IMR-90 (cell line): Measurements from ENCODE around the gene SRPX2. TPM values are rescaled to one million over a fixed set of nuclear protein-coding genes. Genes with fewer than 3 reads are reported as not detected.

Experiments
- ATAC-seq: fragments of 200-7000 bp; cut with Tn5 transposase; 2 replicates; pipeline ENCODE4 v1.9.1; 2020; ENCODE audit warnings: low read depth, mild to moderate bottlenecking, moderate library complexity
- BruUV-seq: library from RNA; stranded (reverse); fragments of 400-500 nt; replicated peaks from 2 replicates; lab custom pipeline; 2021; lab: Mats Ljungman, UMichigan
- CTCF ChIA-PET: fragments of 300-600 bp; formaldehyde crosslinking; extraction: SDS; loops from one replicate; lab custom pipeline; 2021; ENCODE audit warnings: antibody characterized with exemption; lab: Yijun Ruan, JAX
- POLR2A ChIA-PET: fragments of 300-600 bp; sonication (Branson Sonifier 250); formaldehyde crosslinking; loops from one replicate; lab custom pipeline; 2022; ENCODE audit warnings: antibody characterized with exemption; ENCODE audit not compliant: unreplicated experiment; lab: Charles Lee
- DNase-seq: peaks from one replicate; pipeline ENCODE4 v3.0.0; 2013
- H2AFZ ChIP-seq: replicated peaks from 2 replicates; pipeline ENCODE3; 2013; ENCODE audit warnings: low read length, mild to moderate bottlenecking; ENCODE audit not compliant: poor library complexity
- H2AK5ac ChIP-seq: 2 replicates; pipeline ENCODE4 v1.6.1; 2013; ENCODE audit warnings: low read depth, low read length, inconsistent platforms
- H2AK9ac ChIP-seq: replicated peaks from 2 replicates; pipeline ENCODE3; 2013; ENCODE audit warnings: mild to moderate bottlenecking, low read depth, low read length, moderate library complexity; ENCODE audit not compliant: poor library complexity
- H2BK120ac ChIP-seq: 2 replicates; pipeline ENCODE4 v1.6.1; 2013; ENCODE audit warnings: low read depth, low read length, inconsistent platforms
- H2BK15ac ChIP-seq: 3 replicates; pipeline ENCODE4 v1.6.1; 2013; ENCODE audit warnings: low read depth, low read length, inconsistent platforms
- H2BK20ac ChIP-seq: 2 replicates; pipeline ENCODE4 v1.6.1; 2013; ENCODE audit warnings: low read depth, mild to moderate bottlenecking, inconsistent platforms, low read length, moderate library complexity
- H2BK5ac ChIP-seq: 2 replicates; pipeline ENCODE4 v1.6.1; 2013; ENCODE audit warnings: mild to moderate bottlenecking, low read depth, low read length, inconsistent platforms; ENCODE audit not compliant: poor library complexity, severe bottlenecking
- H3K14ac ChIP-seq: replicated peaks from 2 replicates; pipeline ENCODE4 v1.6.1; 2013; ENCODE audit warnings: low read depth, low read length, inconsistent platforms
- H3K18ac ChIP-seq: 2 replicates; pipeline ENCODE4 v1.6.1; 2013; ENCODE audit warnings: low read depth, low read length, control low read depth
- H3K23ac ChIP-seq: 2 replicates; pipeline ENCODE4 v1.6.1; 2013; ENCODE audit warnings: low read depth, low read length, inconsistent platforms
- H3K27ac ChIP-seq: 2 replicates; pipeline ENCODE4 v1.5.1; 2013; ENCODE audit warnings: mild to moderate bottlenecking, control low read depth, low read length; ENCODE audit not compliant: insufficient read depth
- H3K27me3 ChIP-seq: 2 replicates; pipeline ENCODE4 v1.6.1; 2013; ENCODE audit warnings: low read length; ENCODE audit not compliant: control insufficient read depth, insufficient read depth
- H3K36me3 ChIP-seq: 2 replicates; pipeline ENCODE4 v1.6.1; 2013; ENCODE audit warnings: low read length, mixed read lengths; ENCODE audit not compliant: control insufficient read depth, insufficient read depth
- H3K4ac ChIP-seq: 2 replicates; pipeline ENCODE4 v1.6.1; 2013; ENCODE audit warnings: low read depth, low read length, inconsistent platforms
- H3K4me1 ChIP-seq: 2 replicates; pipeline ENCODE4 v1.6.1; 2013; ENCODE audit warnings: low read length, mixed read lengths; ENCODE audit not compliant: control insufficient read depth, insufficient read depth
- H3K4me2 ChIP-seq: 2 replicates; pipeline ENCODE4 v1.6.1; 2013; ENCODE audit warnings: low read depth, mild to moderate bottlenecking, control low read depth, low read length, moderate library complexity
- H3K4me3 ChIP-seq: 2 replicates; pipeline ENCODE4 v1.5.1; 2013; ENCODE audit warnings: low read depth, mild to moderate bottlenecking, control low read depth, low read length, moderate library complexity; ENCODE audit not compliant: insufficient read depth
- H3K56ac ChIP-seq: 2 replicates; pipeline ENCODE4 v1.6.1; 2013; ENCODE audit warnings: low read length, inconsistent platforms; ENCODE audit not compliant: insufficient read depth; ENCODE audit errors: extremely low read depth
- H3K79me1 ChIP-seq, 2 experiments: 2 replicates each; pipeline ENCODE4 v1.6.1; 2013; ENCODE audit warnings: low read length in 2 of 2, inconsistent platforms in 1 of 2, low read depth in 1 of 2
- H3K9ac ChIP-seq: 2 replicates; pipeline ENCODE4 v1.6.1; 2013; ENCODE audit warnings: low read depth, low read length, control low read depth
- H3K9me1 ChIP-seq: 2 replicates; pipeline ENCODE4 v1.6.1; 2013; ENCODE audit warnings: low read length, inconsistent platforms; ENCODE audit not compliant: insufficient read depth
- H3K9me3 ChIP-seq: 2 replicates; pipeline ENCODE4 v1.6.1; 2013; ENCODE audit warnings: low read length; ENCODE audit not compliant: control insufficient read depth, insufficient read depth
- H4K20me1 ChIP-seq: 2 replicates; pipeline ENCODE4 v1.6.1; 2013; ENCODE audit warnings: low read length, inconsistent platforms; ENCODE audit not compliant: insufficient read depth
- H4K5ac ChIP-seq: 2 replicates; pipeline ENCODE4 v1.6.1; 2013; ENCODE audit warnings: mild to moderate bottlenecking, low read depth, low read length, control low read depth
- H4K8ac ChIP-seq, 2 experiments: 2 replicates each; pipeline ENCODE4 v1.6.1; 2013; ENCODE audit warnings: low read depth in 2 of 2, low read length in 2 of 2, control low read depth in 1 of 2, inconsistent platforms in 1 of 2
- H4K91ac ChIP-seq: 2 replicates; pipeline ENCODE4 v1.6.1; 2013; ENCODE audit warnings: low read depth, low read length, inconsistent platforms; ENCODE audit not compliant: insufficient read depth
- FOS ChIP-seq: fragments of 150-350 bp; IDR thresholded peaks from 2 replicates; pipeline ENCODE4 v1.6.1; 2016; ENCODE audit warnings: low read depth, low read length
- MAFK ChIP-seq: IDR thresholded peaks from 2 replicates; pipeline ENCODE4 v1.6.1; 2012; ENCODE audit warnings: low read depth, low read length, improper control_type of control experiment
- NFE2L2 ChIP-seq: fragments of 150-350 bp; IDR thresholded peaks from 2 replicates; pipeline ENCODE4 v1.6.1; 2016; ENCODE audit warnings: low read depth, mild to moderate bottlenecking, low read length
- POLR2A ChIP-seq: IDR thresholded peaks from 2 replicates; pipeline ENCODE4 v1.6.1; 2012; ENCODE audit warnings: mild to moderate bottlenecking, low read depth, low read length
- RAD21 ChIP-seq: IDR thresholded peaks from 2 replicates; pipeline ENCODE4 v1.6.1; 2012; ENCODE audit warnings: low read length, improper control_type of control experiment
- USF2 ChIP-seq: fragments of 150-350 bp; IDR thresholded peaks from 2 replicates; pipeline ENCODE4 v1.6.1; 2017; ENCODE audit warnings: mild to moderate bottlenecking, antibody characterized with exemption, low read length, low read depth
- WGBS, 2 experiments: methylation state at CpG; one replicate each; pipeline versions ENCODE4 v1.1.5 to v1.1.7; 2013; ENCODE audit warnings: missing lambda C conversion rate in 2 of 2; ENCODE audit not compliant: insufficient read length in 1 of 2; ENCODE audit errors: extremely low coverage in 2 of 2; 5-methylcytosine and 5-hydroxymethylcytosine counted together
- dilution Hi-C: fragments of 300-500 bp; cut with HindIII; formaldehyde crosslinking; loops from one replicate; pipeline ENCODE4 v1.14.3; 2018; ENCODE audit warnings: low sequenced_read_pairs; ENCODE audit not compliant: unreplicated experiment
- in situ Hi-C: fragments of 300-500 bp; cut with MboI; formaldehyde crosslinking; loops from 3 replicates; pipeline ENCODE4 v1.14.3; 2019; ENCODE audit warnings: low sequenced_read_pairs, inconsistent platforms, mixed read lengths
- intact Hi-C: fragments of 100-400 bp; cut with micrococcal nuclease; formaldehyde crosslinking; loops from 2 replicates; pipeline ENCODE4 v1.10.0; 2022
- polyA plus RNA-seq, 3 experiments: library from polyadenylated mRNA; depleted of rRNA; stranded (reverse); fragments of >200 nt; gene quantifications; 2 replicates each; pipeline ENCODE4 v1.2.3, GENCODE V29; 2012; ENCODE audit warnings: low replicate concordance in 1 of 3
- total RNA-seq: library from RNA; depleted of rRNA; stranded (reverse); fragments of >200 nt; gene quantifications from 2 replicates; pipeline ENCODE4 v1.2.3, GENCODE V29; 2012

The SRPX2 gene
- total and polyA plus RNA-seq, 2 of the 4 experiments (the other 2 are of a cell fraction), result 20.6 to 43.1 TPM

GRCh38 chrX:100648458-100649417 is 4.7 kb downstream of the SRPX2 start:
- peak overlapping the region; percentile 59; the same call in 2 of the 3 replicates for H2BK15ac ChIP-seq
- H3K27ac ChIP-seq, result peak overlapping the region; percentile 96
- H2AK5ac ChIP-seq, result peak overlapping the region; percentile 83
- peak overlapping the region; percentile 40 for H3K56ac ChIP-seq
- peak overlapping the region; percentile 83 for H3K23ac ChIP-seq
- peaks cover 20% of the 10 kb centered on the region for H3K4me1 ChIP-seq
- POLR2A ChIA-PET, result interaction anchor here (0.5 to 1.1 kb wide), 3 partner anchors 11 to 177 kb away, joined by 3 to 12 read pairs (median 3); partner anchors contain the start of gene TSPAN6
- intact Hi-C loops (no loop called here), dilution Hi-C loops (no loop called here), in situ Hi-C loops (no loop called here)
- H2BK20ac ChIP-seq, result peak overlapping the region; percentile 69; the same call in 1 of the 2 replicates
- H3K14ac ChIP-seq, result peak overlapping the region; percentile 61
- CTCF ChIA-PET, result interaction anchor here (1.0 to 1.8 kb wide), 4 partner anchors 12 to 36 kb away, joined by 3 to 8 read pairs (median 5); no protein-coding TSS in a partner anchor
- H3K9me3 ChIP-seq, result no peaks in the 10 kb centered on the region
- peak overlapping the region; percentile 93 for H2BK5ac ChIP-seq
- peaks cover 0 to 11% of the 10 kb centered on the region in 2 experiments; a peak in 2 of 4 replicates for H3K79me1 ChIP-seq
- no CpG with 5 or more reads among the region's 8 CpGs for WGBS, 2 experiments
- no peak overlapping the region for H2AFZ ChIP-seq
- peaks cover 8% of the 10 kb centered on the region for H3K9me1 ChIP-seq
- no TSS peak for BruUV-seq
- TF ChIP-seq RAD21 (no peak), FOS (no peak), MAFK (no peak), POLR2A (peak; percentile 45), NFE2L2 (no peak), USF2 (no peak)
- ATAC-seq (peak; percentile 43), DNase-seq (peak; percentile 84)
- peak overlapping the region; percentile 44 for H2AK9ac ChIP-seq
- H4K91ac ChIP-seq, result peak overlapping the region; percentile 78
- H3K4me2 ChIP-seq, result peak overlapping the region; percentile 67
- H3K4me3 ChIP-seq, result no peak overlapping the region
- peak overlapping the region; percentile 96 for H3K18ac ChIP-seq
- peak overlapping the region; percentile 86 for H2BK120ac ChIP-seq
- no peaks in the 10 kb centered on the region for H4K20me1 ChIP-seq
- no peaks in the 10 kb centered on the region for H3K27me3 ChIP-seq
- peak overlapping the region; percentile 90 for H4K5ac ChIP-seq
- 0 out of 2 replicates have a peak, but pooled peaks cover 1% of the 10 kb centered on the region for H3K36me3 ChIP-seq
- peak overlapping the region; percentile 57 to 79; a peak in 3 of 4 replicates for H4K8ac ChIP-seq
- H3K9ac ChIP-seq, result peak overlapping the region; percentile 77
- peak overlapping the region; percentile 90 for H3K4ac ChIP-seq
